ENCODE data around the gene NID2.

DNA sequence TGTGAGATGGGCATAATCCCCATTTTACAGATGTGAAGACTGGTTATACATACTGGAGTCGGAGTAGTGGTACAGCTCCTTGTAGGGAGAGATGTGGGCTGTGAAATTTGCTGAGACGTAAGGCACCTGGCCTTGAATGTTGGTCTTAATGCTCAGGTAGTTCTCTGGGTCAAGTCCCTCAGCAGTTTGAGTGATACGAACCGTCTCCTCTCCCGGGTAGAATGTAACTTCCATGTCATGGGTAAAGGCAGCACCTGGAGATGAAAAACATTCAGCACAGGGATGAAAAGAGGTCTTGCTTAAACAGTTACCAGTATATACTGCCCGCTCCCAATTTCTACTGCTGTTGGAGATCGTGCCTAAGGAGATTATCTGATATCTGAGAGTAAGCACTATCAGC, 28.3 kb downstream of the NID2 start:
- TF ChIP-seq, protein P1, sequence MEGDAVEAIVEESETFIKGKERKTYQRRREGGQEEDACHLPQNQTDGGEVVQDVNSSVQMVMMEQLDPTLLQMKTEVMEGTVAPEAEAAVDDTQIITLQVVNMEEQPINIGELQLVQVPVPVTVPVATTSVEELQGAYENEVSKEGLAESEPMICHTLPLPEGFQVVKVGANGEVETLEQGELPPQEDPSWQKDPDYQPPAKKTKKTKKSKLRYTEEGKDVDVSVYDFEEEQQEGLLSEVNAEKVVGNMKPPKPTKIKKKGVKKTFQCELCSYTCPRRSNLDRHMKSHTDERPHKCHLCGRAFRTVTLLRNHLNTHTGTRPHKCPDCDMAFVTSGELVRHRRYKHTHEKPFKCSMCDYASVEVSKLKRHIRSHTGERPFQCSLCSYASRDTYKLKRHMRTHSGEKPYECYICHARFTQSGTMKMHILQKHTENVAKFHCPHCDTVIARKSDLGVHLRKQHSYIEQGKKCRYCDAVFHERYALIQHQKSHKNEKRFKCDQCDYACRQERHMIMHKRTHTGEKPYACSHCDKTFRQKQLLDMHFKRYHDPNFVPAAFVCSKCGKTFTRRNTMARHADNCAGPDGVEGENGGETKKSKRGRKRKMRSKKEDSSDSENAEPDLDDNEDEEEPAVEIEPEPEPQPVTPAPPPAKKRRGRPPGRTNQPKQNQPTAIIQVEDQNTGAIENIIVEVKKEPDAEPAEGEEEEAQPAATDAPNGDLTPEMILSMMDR (IDR thresholded peaks at IDR 0.05) = no peak
- no peak for TF ChIP-seq POLR2A (IDR thresholded peaks at IDR 0.05)

Measured in testis (tissue), 2 donors.